GM19455 (cell line): ENCODE measurements around the gene MTA2.
"Not testable (repeated sequence)": the region's sequence is repeated elsewhere in the genome, so short reads cannot be mapped to it uniquely, and the experiment has no call there.

ENCODE experiments used
- ATAC-seq: cut with Tn5 transposase; IDR thresholded peaks from one replicate; pipeline ENCODE4 v1.9.1; 2021; ENCODE audit not compliant: unreplicated experiment

MTA2 gene

GRCh38 chr11:62567018-62567633, 34.5 kb downstream of the MTA2 start:
- ATAC-seq = no peak

GRCh38 chr11:62566247-62566646, 35.4 kb downstream of the MTA2 start:
- ATAC-seq = no peak

GRCh38 chr11:62565100-62565802, 36.4 kb downstream of the MTA2 start:
- no peak for ATAC-seq

GRCh38 chr11:62561677-62562230, 39.9 kb downstream of the MTA2 start:
- not testable (repeated sequence) for ATAC-seq

GRCh38 chr11:62560566-62561103, 41.0 kb downstream of the MTA2 start:
- no peak for ATAC-seq

- not testable (repeated sequence) for ATAC-seq
Observed at GRCh38 chr11:62559626-62560025, 42.0 kb downstream of the MTA2 start.

- ATAC-seq = no peak
Observed at GRCh38 chr11:62559204-62559603, 42.5 kb downstream of the MTA2 start.

- no peak for ATAC-seq
Observed at GRCh38 chr11:62558669-62559068, 43.0 kb downstream of the MTA2 start.

GRCh38 chr11:62556875-62557631, 44.6 kb downstream of the MTA2 start:
- ATAC-seq = peak; percentile 44

GRCh38 chr11:62556108-62556874, 45.4 kb downstream of the MTA2 start:
- ATAC-seq = peak; percentile 45

- peak; percentile 43 for ATAC-seq
Observed at GRCh38 chr11:62555464-62556107, 46.1 kb downstream of the MTA2 start.

- ATAC-seq = no peak
Observed at GRCh38 chr11:62554387-62555167, 47.1 kb downstream of the MTA2 start.

- no peak for ATAC-seq
Observed at GRCh38 chr11:62553839-62554361, 47.8 kb downstream of the MTA2 start.

- ATAC-seq = no peak
Observed at GRCh38 chr11:62553080-62553838, 48.4 kb downstream of the MTA2 start.

- ATAC-seq = no peak
Observed at GRCh38 chr11:62552485-62553079, 49.1 kb downstream of the MTA2 start.

- not testable (repeated sequence) for ATAC-seq
Observed at GRCh38 chr11:62550478-62550877, 51.2 kb downstream of the MTA2 start.

GRCh38 chr11:62548545-62549335, 52.9 kb downstream of the MTA2 start:
- no peak for ATAC-seq
